Measurements from ENCODE around the gene TBC1D22A. TPM values are rescaled to one million over a fixed set of nuclear protein-coding genes. Genes with fewer than 3 reads are reported as not detected.

The TBC1D22A gene
- total and polyA plus RNA-seq, 4 experiments from 2014 or later: 20.6 to 49.2 (median 36.7) TPM

GRCh38 chr22:46726066-46726985 lies 36.1 kb upstream of the TBC1D22A start:
- peaks cover 38% of the 10 kb centered on the region for H3K36me3 ChIP-seq (ENCODE audit: insufficient read depth, low read length)
- peak overlapping the region in 4 of 7 donors; percentile 17 to 77 (median 54) for H3K27ac Mint-ChIP-seq
- CTCF ChIA-PET (ENCODE audit: partially characterized antibody): no interaction called here

GRCh38 chr22:46726986-46727317 lies 35.5 kb upstream of the TBC1D22A start:
- H3K36me3 Mint-ChIP-seq: peaks cover 24 to 62% of the 10 kb centered on the region in 2 donors
- Histone ChIP-seq H3K4me1 (ENCODE audit: insufficient read depth, low read length) (peaks cover 42% of the 10 kb centered on the region), H3K9me3 (ENCODE audit: control insufficient read depth in 1 of 2, low read length in 2 of 2) (no peaks in the 10 kb centered on the region), H3K36me3 (ENCODE audit: insufficient read depth, low read length) (peaks cover 37% of the 10 kb centered on the region), H3K27ac (ENCODE audit: low read depth, low read length) (no peak overlapping the region), H3K27me3 (ENCODE audit: insufficient read depth, low read length) (no peaks in the 10 kb centered on the region), H3K4me3 (ENCODE audit: low read length in 2 of 2) (no peak overlapping the region)
- POLR2A ChIA-PET (ENCODE audit: partially characterized antibody): interaction anchor here (0.6 kb wide), 1 partner anchor 8 kb away, joined by 3 read pairs; no protein-coding TSS in a partner anchor
- H3K27me3 Mint-ChIP-seq: no peaks in the 10 kb centered on the region
- DNase-seq: no peak
- intact Hi-C loops (cut with micrococcal nuclease): no loop called here
- peak overlapping the region in 5 of 7 donors; percentile 32 to 77 (median 57) for H3K27ac Mint-ChIP-seq
- peaks cover 24 to 77% (median 50%) of the 10 kb centered on the region in 4 donors for H3K4me1 Mint-ChIP-seq
- peak overlapping the region in 1 of 8 donors; percentile 10 for H3K4me3 Mint-ChIP-seq
- H3K9me3 Mint-ChIP-seq: peaks cover 0 to 1% (median 0%) of the 10 kb centered on the region in 8 donors
- CTCF ChIA-PET (ENCODE audit: partially characterized antibody): no interaction called here

More at GRCh38 chr22:46726066-46726985, 36.1 kb upstream of the TBC1D22A start:
- H3K4me1 ChIP-seq (ENCODE audit: insufficient read depth, low read length): peaks cover 36% of the 10 kb centered on the region
- no peak overlapping the region for H3K27ac ChIP-seq (ENCODE audit: low read depth, low read length)
- no peaks in the 10 kb centered on the region for H3K9me3 ChIP-seq (ENCODE audit: control insufficient read depth in 1 of 2, low read length in 2 of 2)
- POLR2A ChIA-PET (ENCODE audit: partially characterized antibody): interaction anchor here (0.6 kb wide), 1 partner anchor 9 kb away, joined by 3 read pairs; no protein-coding TSS in a partner anchor
- H3K27me3 ChIP-seq (ENCODE audit: insufficient read depth, low read length): no peaks in the 10 kb centered on the region
- H3K4me1 Mint-ChIP-seq: peaks cover 20 to 77% (median 48%) of the 10 kb centered on the region in 4 donors
- H3K9me3 Mint-ChIP-seq: peaks cover 0 to 1% (median 0%) of the 10 kb centered on the region in 8 donors
- no peak for DNase-seq
- peaks cover 18 to 61% of the 10 kb centered on the region in 2 donors for H3K36me3 Mint-ChIP-seq
- intact Hi-C loops (cut with micrococcal nuclease): no loop called here
- no peaks in the 10 kb centered on the region for H3K27me3 Mint-ChIP-seq
- peak overlapping the region in 1 of 8 donors; percentile 10 for H3K4me3 Mint-ChIP-seq
- H3K4me3 ChIP-seq (ENCODE audit: low read length in 2 of 2): no peak overlapping the region

GRCh38 chr22:46727813-46728364 lies 34.6 kb upstream of the TBC1D22A start:
- peaks cover 29 to 61% of the 10 kb centered on the region in 2 donors for H3K36me3 Mint-ChIP-seq
- intact Hi-C loops (cut with micrococcal nuclease): no loop called here
- H3K4me1 Mint-ChIP-seq: peaks cover 26 to 77% (median 54%) of the 10 kb centered on the region in 4 donors
- H3K27ac Mint-ChIP-seq: peak overlapping the region in 5 of 7 donors; percentile 37 to 76 (median 60)
- Histone ChIP-seq H3K36me3 (ENCODE audit: insufficient read depth, low read length) (peaks cover 39% of the 10 kb centered on the region), H3K9me3 (ENCODE audit: control insufficient read depth in 1 of 2, low read length in 2 of 2) (no peaks in the 10 kb centered on the region), H3K27ac (ENCODE audit: low read depth, low read length) (no peak overlapping the region), H3K27me3 (ENCODE audit: insufficient read depth, low read length) (no peaks in the 10 kb centered on the region), H3K4me3 (ENCODE audit: low read length in 2 of 2) (no peak overlapping the region), H3K4me1 (ENCODE audit: insufficient read depth, low read length) (peaks cover 51% of the 10 kb centered on the region)
- H3K9me3 Mint-ChIP-seq: peaks cover 0 to 1% (median 0%) of the 10 kb centered on the region in 8 donors
- CTCF ChIA-PET (ENCODE audit: partially characterized antibody): no interaction called here
- DNase-seq: no peak
- no peak overlapping the region for H3K4me3 Mint-ChIP-seq
- no peaks in the 10 kb centered on the region for H3K27me3 Mint-ChIP-seq
- POLR2A ChIA-PET (ENCODE audit: partially characterized antibody): interaction anchor here (0.9 kb wide), 1 partner anchor 35 kb away, joined by 5 read pairs; the partner anchor contains the start of gene TBC1D22A

GRCh38 chr22:46728470-46728869 lies 34.0 kb upstream of the TBC1D22A start:
- ChIA-PET POLR2A (ENCODE audit: partially characterized antibody) (interaction anchor here (0.9 kb wide), 1 partner anchor 34 kb away, joined by 5 read pairs; the partner anchor contains the start of gene TBC1D22A), CTCF (ENCODE audit: partially characterized antibody) (interaction anchor here (1.6 kb wide), 1 partner anchor 34 kb away, joined by 3 read pairs; the partner anchor contains the start of gene TBC1D22A)
- Histone ChIP-seq H3K36me3 (ENCODE audit: insufficient read depth, low read length) (peaks cover 39% of the 10 kb centered on the region), H3K4me1 (ENCODE audit: insufficient read depth, low read length) (peaks cover 55% of the 10 kb centered on the region), H3K4me3 (ENCODE audit: low read length in 2 of 2) (no peak overlapping the region), H3K27ac (ENCODE audit: low read depth, low read length) (no peak overlapping the region), H3K9me3 (ENCODE audit: control insufficient read depth in 1 of 2, low read length in 2 of 2) (no peaks in the 10 kb centered on the region), H3K27me3 (ENCODE audit: insufficient read depth, low read length) (no peaks in the 10 kb centered on the region)
- Mint-ChIP-seq H3K4me1 (peaks cover 26 to 76% (median 53%) of the 10 kb centered on the region in 4 donors), H3K36me3 (peaks cover 29 to 58% of the 10 kb centered on the region in 2 donors), H3K9me3 (peaks cover 0 to 1% (median 0%) of the 10 kb centered on the region in 8 donors), H3K4me3 (no peak overlapping the region), H3K27ac (peak overlapping the region in 4 of 7 donors; percentile 50 to 76 (median 63)), H3K27me3 (no peaks in the 10 kb centered on the region)
- intact Hi-C loops (cut with micrococcal nuclease): no loop called here
- no peak for DNase-seq

GRCh38 chr22:46730568-46731245 lies 31.7 kb upstream of the TBC1D22A start:
- Histone ChIP-seq H3K27ac (ENCODE audit: low read depth, low read length) (peak overlapping the region; percentile 44), H3K9me3 (ENCODE audit: control insufficient read depth in 1 of 2, low read length in 2 of 2) (no peaks in the 10 kb centered on the region), H3K4me3 (ENCODE audit: low read length in 2 of 2) (no peak overlapping the region), H3K4me1 (ENCODE audit: insufficient read depth, low read length) (peaks cover 76% of the 10 kb centered on the region), H3K36me3 (ENCODE audit: insufficient read depth, low read length) (peaks cover 26% of the 10 kb centered on the region), H3K27me3 (ENCODE audit: insufficient read depth, low read length) (no peaks in the 10 kb centered on the region)
- CTCF ChIA-PET (ENCODE audit: partially characterized antibody): interaction anchor here (1.0 kb wide), 1 partner anchor 73 kb away, joined by 5 read pairs; no protein-coding TSS in a partner anchor
- H3K36me3 Mint-ChIP-seq: peaks cover 26 to 54% of the 10 kb centered on the region in 2 donors
- peak overlapping the region; percentile 30 to 91 (median 84) for H3K27ac Mint-ChIP-seq
- DNase-seq: no peak
- intact Hi-C loops (cut with micrococcal nuclease): no loop called here
- peaks cover 36 to 90% (median 59%) of the 10 kb centered on the region in 4 donors for H3K4me1 Mint-ChIP-seq
- H3K27me3 Mint-ChIP-seq: no peaks in the 10 kb centered on the region
- POLR2A ChIA-PET (ENCODE audit: partially characterized antibody): interaction anchor here (0.6 to 2.0 kb wide), 4 partner anchors 8 to 77 kb away, joined by 3 to 8 read pairs (median 4); partner anchors contain the start of gene TBC1D22A
- H3K4me3 Mint-ChIP-seq: peak overlapping the region in 7 of 8 donors; percentile 10 to 64 (median 53)
- H3K9me3 Mint-ChIP-seq: no peaks in the 10 kb centered on the region

- H3K4me3 Mint-ChIP-seq: peak overlapping the region in 7 of 8 donors; percentile 41 to 78 (median 52)
- no peak overlapping the region for H3K4me3 ChIP-seq (ENCODE audit: low read length in 2 of 2)
- no peaks in the 10 kb centered on the region for H3K27me3 ChIP-seq (ENCODE audit: insufficient read depth, low read length)
- H3K36me3 ChIP-seq (ENCODE audit: insufficient read depth, low read length): peaks cover 24% of the 10 kb centered on the region
- H3K27ac Mint-ChIP-seq: peak overlapping the region; percentile 63 to 91 (median 89)
- no peaks in the 10 kb centered on the region for H3K9me3 ChIP-seq (ENCODE audit: control insufficient read depth in 1 of 2, low read length in 2 of 2)
- peak overlapping the region; percentile 44 for H3K27ac ChIP-seq (ENCODE audit: low read depth, low read length)
- peaks cover 84% of the 10 kb centered on the region for H3K4me1 ChIP-seq (ENCODE audit: insufficient read depth, low read length)
- intact Hi-C loops (cut with micrococcal nuclease): no loop called here
- H3K9me3 Mint-ChIP-seq: no peaks in the 10 kb centered on the region
- H3K27me3 Mint-ChIP-seq: no peaks in the 10 kb centered on the region
- peak in 1 of 5 donors; percentile 43 for DNase-seq
- H3K36me3 Mint-ChIP-seq: peaks cover 27 to 47% of the 10 kb centered on the region in 2 donors
- peaks cover 37 to 90% (median 61%) of the 10 kb centered on the region in 4 donors for H3K4me1 Mint-ChIP-seq
- ChIA-PET POLR2A (ENCODE audit: partially characterized antibody) (interaction anchor here (0.6 to 2.0 kb wide), 4 partner anchors 9 to 77 kb away, joined by 3 to 8 read pairs (median 4); partner anchors contain the start of gene TBC1D22A), CTCF (ENCODE audit: partially characterized antibody) (interaction anchor here (1.0 kb wide), 1 partner anchor 72 kb away, joined by 5 read pairs; no protein-coding TSS in a partner anchor)
Measured at GRCh38 chr22:46731246-46732040, 31.0 kb upstream of the TBC1D22A start.

All from CD4-positive, alpha-beta memory T cell (primary cell).